ENCODE measurements around the gene PLEKHH2. TPM values are rescaled to one million over a fixed set of nuclear protein-coding genes. Genes with fewer than 3 reads are reported as not detected.
"Not testable (repeated sequence)": the region's sequence is repeated elsewhere in the genome, so short reads cannot be mapped to it uniquely, and the experiment has no call there.

The PLEKHH2 gene
- total RNA-seq, 6 experiments from 2014 or later, result 0.09 to 0.33 (median 0.24) TPM; not detected in 1

DNA sequence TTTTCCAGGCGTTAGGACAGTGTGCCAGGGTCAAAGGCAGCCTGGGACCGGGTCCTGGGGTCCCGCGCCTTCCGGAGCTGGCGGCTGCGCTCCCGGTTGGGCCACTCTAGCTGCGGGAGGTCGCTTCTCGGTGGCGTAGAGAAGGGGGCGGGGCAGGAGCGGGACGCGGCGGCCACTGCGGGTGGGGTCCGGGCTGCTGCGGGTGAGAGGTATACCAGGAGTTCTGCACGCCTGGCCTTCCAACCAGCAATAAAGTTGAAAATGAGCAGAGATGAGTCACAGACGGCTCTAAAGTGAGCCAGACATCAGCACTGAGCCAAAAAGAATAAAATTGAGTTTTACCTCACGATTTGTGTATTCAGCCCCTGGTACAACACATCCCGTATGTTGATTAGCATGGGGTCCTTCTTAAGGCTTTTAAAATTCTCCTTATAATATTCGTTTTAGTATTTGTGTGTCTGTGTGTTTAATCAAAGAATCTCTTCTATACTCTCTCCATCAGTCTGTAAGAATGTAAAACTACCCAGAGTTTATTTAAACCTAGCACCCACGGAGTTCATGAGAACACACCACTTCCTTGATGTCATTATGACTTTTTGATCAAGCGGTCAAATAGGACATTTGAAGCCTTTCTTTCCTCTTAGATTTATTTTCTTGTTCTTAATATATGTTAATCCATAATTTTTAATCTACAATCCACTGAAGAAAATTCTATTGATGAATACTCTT lies 39.4 kb downstream of the PLEKHH2 start, which contains the start of gene C1GALT1C1L:
Gene C1GALT1C1L, minus strand, starts transcription at position 108 of the 729 bp plus-strand sequence. Its CDS starts 107 bp downstream, at position 1.
- no peak within 1 kb of the TSS for H3K27ac Mint-ChIP-seq
- no peak for TF ChIP-seq CTCF (IDR thresholded peaks at IDR 0.05)
- peak; percentile 3 for DNase-seq
- peaks cover 2% of the 10 kb centered on the region for H3K27me3 Mint-ChIP-seq (ENCODE audit: insufficient read depth)
- H3K4me1 Mint-ChIP-seq (ENCODE audit: low read depth), result peaks cover 8% of the 10 kb centered on the region
- H3K36me3 Mint-ChIP-seq (ENCODE audit: low read depth), result no peaks in the 10 kb centered on the region
- H3K4me3 Mint-ChIP-seq, result peak within 1 kb of the TSS; percentile 39
- H3K9me3 Mint-ChIP-seq, result no peaks in the 10 kb centered on the region

- DNase-seq; H3K27me3 Mint-ChIP-seq (ENCODE audit: insufficient read depth); H3K27ac Mint-ChIP-seq; H3K4me1 Mint-ChIP-seq (ENCODE audit: low read depth); H3K4me3 Mint-ChIP-seq; H3K9me3 Mint-ChIP-seq; H3K36me3 Mint-ChIP-seq (ENCODE audit: low read depth): not testable (repeated sequence)
Measured at GRCh38 chr2:43677783-43678182, 40.7 kb downstream of the PLEKHH2 start.

GRCh38 chr2:43685357-43685756 lies 48.3 kb downstream of the PLEKHH2 start:
- peaks cover 13% of the 10 kb centered on the region for H3K27me3 Mint-ChIP-seq (ENCODE audit: insufficient read depth)
- H3K9me3 Mint-ChIP-seq, result no peaks in the 10 kb centered on the region
- DNase-seq, result no peak
- H3K27ac Mint-ChIP-seq, result no peak overlapping the region
- H3K4me1 Mint-ChIP-seq (ENCODE audit: low read depth), result no peaks in the 10 kb centered on the region
- TF ChIP-seq CTCF (IDR thresholded peaks at IDR 0.05), result no peak
- H3K4me3 Mint-ChIP-seq, result no peak overlapping the region
- H3K36me3 Mint-ChIP-seq (ENCODE audit: low read depth), result no peaks in the 10 kb centered on the region

- Mint-ChIP-seq H3K4me3 (no peak overlapping the region), H3K4me1 (ENCODE audit: low read depth) (no peaks in the 10 kb centered on the region), H3K36me3 (ENCODE audit: low read depth) (no peaks in the 10 kb centered on the region), H3K27ac (no peak overlapping the region), H3K9me3 (no peaks in the 10 kb centered on the region), H3K27me3 (ENCODE audit: insufficient read depth) (peaks cover 11% of the 10 kb centered on the region)
- no peak for TF ChIP-seq CTCF (IDR thresholded peaks at IDR 0.05)
- DNase-seq, result no peak
Measured at GRCh38 chr2:43689999-43690398, 52.9 kb downstream of the PLEKHH2 start.

DNA sequence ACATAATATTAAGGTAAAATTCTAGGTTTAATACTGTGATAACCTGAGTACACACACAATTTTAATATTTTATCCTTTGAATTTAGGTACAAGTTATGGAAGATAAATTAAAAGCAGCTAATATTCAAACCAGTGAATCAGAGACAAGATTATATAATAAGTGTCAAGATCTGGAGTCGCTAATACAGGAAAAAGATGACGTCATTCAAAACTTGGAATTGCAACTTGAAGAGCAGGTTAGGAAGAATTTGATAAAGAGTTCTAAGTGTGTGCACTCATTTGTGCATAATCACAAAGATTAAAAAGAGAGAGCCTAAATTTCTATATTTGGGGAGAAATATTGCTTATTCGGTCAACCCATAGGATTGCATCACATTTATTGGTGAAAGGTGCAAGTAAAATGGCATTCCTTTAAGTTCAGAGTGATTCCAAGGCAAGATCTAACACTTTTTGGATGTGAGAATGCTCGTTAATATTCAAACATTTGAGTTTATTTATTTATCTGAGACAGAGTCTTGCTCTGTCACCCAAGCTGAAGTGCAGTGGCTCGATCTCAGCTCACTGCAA lies 55.5 kb downstream of the PLEKHH2 start:
- TF ChIP-seq CTCF (IDR thresholded peaks at IDR 0.05), result no peak
- DNase-seq, result no peak
- no peak overlapping the region for H3K27ac Mint-ChIP-seq
- no peak overlapping the region for H3K4me3 Mint-ChIP-seq
- H3K4me1 Mint-ChIP-seq (ENCODE audit: low read depth), result no peaks in the 10 kb centered on the region
- no peaks in the 10 kb centered on the region for H3K36me3 Mint-ChIP-seq (ENCODE audit: low read depth)
- peaks cover 7% of the 10 kb centered on the region for H3K27me3 Mint-ChIP-seq (ENCODE audit: insufficient read depth)
- no peaks in the 10 kb centered on the region for H3K9me3 Mint-ChIP-seq

DNA sequence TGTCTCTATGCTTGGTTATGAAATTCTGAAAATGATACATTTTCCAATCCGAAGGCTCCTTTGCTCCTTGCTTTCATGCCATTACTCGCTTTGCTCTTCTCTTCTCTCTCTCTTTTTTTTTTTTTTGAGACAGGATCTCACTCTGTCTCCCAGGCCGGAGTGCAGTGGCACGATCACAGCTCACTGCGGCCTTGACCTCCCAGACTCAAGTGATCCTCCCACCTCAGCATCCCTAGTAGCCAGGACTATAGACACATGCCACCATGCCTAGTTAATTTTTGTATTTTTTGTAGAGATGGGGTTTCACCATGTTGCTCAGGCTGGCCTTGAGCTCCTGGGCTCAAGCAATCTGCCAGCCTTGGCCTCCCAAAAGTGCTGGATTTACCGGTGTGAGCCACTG lies 61.1 kb downstream of the PLEKHH2 start:
- H3K4me1 Mint-ChIP-seq (ENCODE audit: low read depth); H3K36me3 Mint-ChIP-seq (ENCODE audit: low read depth); H3K27me3 Mint-ChIP-seq (ENCODE audit: insufficient read depth); H3K27ac Mint-ChIP-seq; DNase-seq; H3K4me3 Mint-ChIP-seq; H3K9me3 Mint-ChIP-seq: not testable (repeated sequence)

All from HFFc6 (cell line).